Neural cell (in vitro differentiated cells): ENCODE data around the gene PROC. TPM values are rescaled to one million over a fixed set of nuclear protein-coding genes. Genes with fewer than 3 reads are reported as not detected.

Source experiments
- H2AFZ ChIP-seq: fragments of 200-600, 300-800 bp; sonication (generic), shearing (Covaris generic); 2 replicates; pipeline ENCODE4 v1.6.0; 2014; ENCODE audit warnings: low read depth, mild to moderate bottlenecking, antibody characterized with exemption, low read length, moderate library complexity
- H3F3A ChIP-seq: fragments of 200-600 bp; shearing (Covaris generic); 2 replicates; pipeline ENCODE4 v1.6.1; 2016; ENCODE audit warnings: mild to moderate bottlenecking, moderate library complexity, mixed read lengths, antibody characterized with exemption, low read length; ENCODE audit not compliant: insufficient read depth, poor library complexity, severe bottlenecking
- H3K27ac ChIP-seq: fragments of 200-600, 300-800 bp; sonication (generic), shearing (Covaris generic); 2 replicates; pipeline ENCODE4 v1.5.1; 2014; ENCODE audit warnings: mild to moderate bottlenecking, low read length, moderate library complexity
- H3K27me3 ChIP-seq: fragments of 300-800, 200-600 bp; sonication (generic), shearing (Covaris generic); 2 replicates; pipeline ENCODE4 v1.6.0; 2014; ENCODE audit warnings: mild to moderate bottlenecking, low read depth, low read length, moderate library complexity; ENCODE audit not compliant: insufficient read depth
- H3K36me3 ChIP-seq: fragments of 300-800, 200-600 bp; sonication (generic), shearing (Covaris generic); 2 replicates; pipeline ENCODE4 v1.5.1; 2014; ENCODE audit warnings: mild to moderate bottlenecking, antibody characterized with exemption, low read length, moderate library complexity; ENCODE audit not compliant: insufficient read depth
- H3K4me2 ChIP-seq: fragments of 300-800, 200-600 bp; sonication (generic), shearing (Covaris generic); 2 replicates; pipeline ENCODE4 v1.6.0; 2014; ENCODE audit warnings: mild to moderate bottlenecking, low read length
- H3K4me3 ChIP-seq: fragments of 300-800, 200-600 bp; sonication (generic), shearing (Covaris generic); 2 replicates; pipeline ENCODE4 v1.5.1; 2014; ENCODE audit warnings: mild to moderate bottlenecking, low read length, moderate library complexity
- H3K79me2 ChIP-seq: fragments of 200-600 bp; shearing (Covaris generic); replicated peaks from 2 replicates; pipeline ENCODE4 v1.6.0; 2014; ENCODE audit warnings: mild to moderate bottlenecking, low read length, moderate library complexity; ENCODE audit not compliant: insufficient read depth
- H3K9ac ChIP-seq: fragments of 300-800, 200-600 bp; sonication (generic), shearing (Covaris generic); 2 replicates; pipeline ENCODE4 v1.6.1; 2016; ENCODE audit warnings: mild to moderate bottlenecking, low read length, mixed read lengths
- H3K9me2 ChIP-seq: fragments of 200-600 bp; shearing (Covaris generic); 2 replicates; pipeline ENCODE4 v1.6.1; 2016; ENCODE audit warnings: mild to moderate bottlenecking, low read length, mixed read lengths; ENCODE audit not compliant: insufficient read depth
- H3K9me3 ChIP-seq: fragments of 200-600, 300-800 bp; sonication (generic), shearing (Covaris generic); 2 replicates; pipeline ENCODE4 v1.6.1; 2016; ENCODE audit warnings: mild to moderate bottlenecking, mixed run types, low read length, moderate library complexity, mixed read lengths
- H4K20me1 ChIP-seq: fragments of 200-600 bp; shearing (Covaris generic); 2 replicates; pipeline ENCODE4 v1.6.1; 2016; ENCODE audit warnings: mild to moderate bottlenecking, mixed run types; ENCODE audit not compliant: insufficient read depth
- EP300 ChIP-seq: fragments of 450-650 bp; conservative IDR thresholded peaks from 2 replicates; pipeline ENCODE4 v1.6.1; 2014; ENCODE audit warnings: antibody characterized with exemption, mild to moderate bottlenecking, moderate library complexity; ENCODE audit not compliant: poor library complexity, severe bottlenecking
- EZH2 ChIP-seq: fragments of 200-600, 300-800 bp; shearing (Covaris generic), sonication (generic); IDR thresholded peaks from 2 replicates; pipeline ENCODE4 v1.6.1; 2014; ENCODE audit warnings: antibody characterized with exemption, low read length, borderline replicate concordance, mild to moderate bottlenecking; ENCODE audit not compliant: insufficient read depth, poor library complexity, severe bottlenecking
- MXI1 ChIP-seq: fragments of 450-650 bp; conservative IDR thresholded peaks from 2 replicates; pipeline ENCODE4 v1.6.1; 2014; ENCODE audit warnings: antibody characterized with exemption, mild to moderate bottlenecking; ENCODE audit not compliant: poor library complexity, severe bottlenecking
- POLR2AphosphoS5 ChIP-seq: IDR thresholded peaks from 2 replicates; pipeline ENCODE4 v1.6.1; 2012
- RAD21 ChIP-seq: fragments of 450-650 bp; conservative IDR thresholded peaks from 2 replicates; pipeline ENCODE4 v1.6.1; 2014; ENCODE audit warnings: antibody characterized with exemption, mild to moderate bottlenecking, moderate library complexity
- SMC3 ChIP-seq: fragments of 450-650 bp; conservative IDR thresholded peaks from 2 replicates; pipeline ENCODE4 v1.6.1; 2014; ENCODE audit warnings: antibody characterized with exemption, mild to moderate bottlenecking, moderate library complexity; ENCODE audit not compliant: poor library complexity
- TAF1 ChIP-seq: IDR thresholded peaks from 2 replicates; pipeline ENCODE4 v1.6.1; 2012; ENCODE audit warnings: low read depth
- polyA minus RNA-seq: library from RNA; depleted of rRNA, polyadenylated mRNA; stranded (reverse); fragments of >200 nt; gene quantifications from 2 replicates; pipeline ENCODE4 v1.2.3, GENCODE V29; 2014
- polyA plus RNA-seq: library from polyadenylated mRNA; depleted of rRNA; stranded (reverse); fragments of >200 nt; gene quantifications from 2 replicates; pipeline ENCODE4 v1.2.3, GENCODE V29; 2014
- TF ChIP-seq, protein P1 (sequence below): fragments of 450-650 bp; IDR thresholded peaks from 2 replicates; pipeline ENCODE4 v1.5.1; 2014; ENCODE audit warnings: antibody characterized with exemption, mild to moderate bottlenecking, moderate library complexity; ENCODE audit not compliant: poor library complexity, severe bottlenecking
- TF ChIP-seq, protein P2 (sequence below): IDR thresholded peaks from 2 replicates; pipeline ENCODE4 v1.6.1; 2012; ENCODE audit warnings: borderline replicate concordance

Gene PROC
- polyA plus RNA-seq (0.24 and 0.33 TPM in 2 replicates), polyA minus RNA-seq (not detected in 2 replicates)

DNA sequence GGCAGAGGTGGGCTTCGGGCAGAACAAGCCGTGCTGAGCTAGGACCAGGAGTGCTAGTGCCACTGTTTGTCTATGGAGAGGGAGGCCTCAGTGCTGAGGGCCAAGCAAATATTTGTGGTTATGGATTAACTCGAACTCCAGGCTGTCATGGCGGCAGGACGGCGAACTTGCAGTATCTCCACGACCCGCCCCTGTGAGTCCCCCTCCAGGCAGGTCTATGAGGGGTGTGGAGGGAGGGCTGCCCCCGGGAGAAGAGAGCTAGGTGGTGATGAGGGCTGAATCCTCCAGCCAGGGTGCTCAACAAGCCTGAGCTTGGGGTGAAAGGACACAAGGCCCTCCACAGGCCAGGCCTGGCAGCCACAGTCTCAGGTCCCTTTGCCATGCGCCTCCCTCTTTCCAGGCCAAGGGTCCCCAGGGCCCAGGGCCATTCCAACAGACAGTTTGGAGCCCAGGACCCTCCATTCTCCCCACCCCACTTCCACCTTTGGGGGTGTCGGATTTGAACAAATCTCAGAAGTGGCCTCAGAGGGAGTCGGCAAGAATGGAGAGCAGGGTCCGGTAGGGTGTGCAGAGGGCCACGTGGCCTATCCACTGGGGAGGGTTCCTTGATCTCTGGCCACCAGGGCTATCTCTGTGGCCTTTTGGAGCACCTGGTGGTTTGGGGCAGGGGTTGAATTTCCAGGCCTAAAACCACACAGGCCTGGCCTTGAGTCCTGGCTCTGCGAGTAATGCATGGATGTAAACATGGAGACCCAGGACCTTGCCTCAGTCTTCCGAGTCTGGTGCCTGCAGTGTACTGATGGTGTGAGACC, at the start of gene PROC:
Gene PROC (plus strand): TSS at position 128 of the 812 bp plus-strand sequence. CDS start 1,516 bp downstream, outside the sequence.
- TF ChIP-seq, protein P1, sequence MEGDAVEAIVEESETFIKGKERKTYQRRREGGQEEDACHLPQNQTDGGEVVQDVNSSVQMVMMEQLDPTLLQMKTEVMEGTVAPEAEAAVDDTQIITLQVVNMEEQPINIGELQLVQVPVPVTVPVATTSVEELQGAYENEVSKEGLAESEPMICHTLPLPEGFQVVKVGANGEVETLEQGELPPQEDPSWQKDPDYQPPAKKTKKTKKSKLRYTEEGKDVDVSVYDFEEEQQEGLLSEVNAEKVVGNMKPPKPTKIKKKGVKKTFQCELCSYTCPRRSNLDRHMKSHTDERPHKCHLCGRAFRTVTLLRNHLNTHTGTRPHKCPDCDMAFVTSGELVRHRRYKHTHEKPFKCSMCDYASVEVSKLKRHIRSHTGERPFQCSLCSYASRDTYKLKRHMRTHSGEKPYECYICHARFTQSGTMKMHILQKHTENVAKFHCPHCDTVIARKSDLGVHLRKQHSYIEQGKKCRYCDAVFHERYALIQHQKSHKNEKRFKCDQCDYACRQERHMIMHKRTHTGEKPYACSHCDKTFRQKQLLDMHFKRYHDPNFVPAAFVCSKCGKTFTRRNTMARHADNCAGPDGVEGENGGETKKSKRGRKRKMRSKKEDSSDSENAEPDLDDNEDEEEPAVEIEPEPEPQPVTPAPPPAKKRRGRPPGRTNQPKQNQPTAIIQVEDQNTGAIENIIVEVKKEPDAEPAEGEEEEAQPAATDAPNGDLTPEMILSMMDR, result no peak
- TF ChIP-seq POLR2AphosphoS5, result no peak
- TF ChIP-seq EP300, result no peak
- TF ChIP-seq RAD21, result no peak
- TF ChIP-seq TAF1, result no peak
- no peak for TF ChIP-seq EZH2
- TF ChIP-seq, protein P2, sequence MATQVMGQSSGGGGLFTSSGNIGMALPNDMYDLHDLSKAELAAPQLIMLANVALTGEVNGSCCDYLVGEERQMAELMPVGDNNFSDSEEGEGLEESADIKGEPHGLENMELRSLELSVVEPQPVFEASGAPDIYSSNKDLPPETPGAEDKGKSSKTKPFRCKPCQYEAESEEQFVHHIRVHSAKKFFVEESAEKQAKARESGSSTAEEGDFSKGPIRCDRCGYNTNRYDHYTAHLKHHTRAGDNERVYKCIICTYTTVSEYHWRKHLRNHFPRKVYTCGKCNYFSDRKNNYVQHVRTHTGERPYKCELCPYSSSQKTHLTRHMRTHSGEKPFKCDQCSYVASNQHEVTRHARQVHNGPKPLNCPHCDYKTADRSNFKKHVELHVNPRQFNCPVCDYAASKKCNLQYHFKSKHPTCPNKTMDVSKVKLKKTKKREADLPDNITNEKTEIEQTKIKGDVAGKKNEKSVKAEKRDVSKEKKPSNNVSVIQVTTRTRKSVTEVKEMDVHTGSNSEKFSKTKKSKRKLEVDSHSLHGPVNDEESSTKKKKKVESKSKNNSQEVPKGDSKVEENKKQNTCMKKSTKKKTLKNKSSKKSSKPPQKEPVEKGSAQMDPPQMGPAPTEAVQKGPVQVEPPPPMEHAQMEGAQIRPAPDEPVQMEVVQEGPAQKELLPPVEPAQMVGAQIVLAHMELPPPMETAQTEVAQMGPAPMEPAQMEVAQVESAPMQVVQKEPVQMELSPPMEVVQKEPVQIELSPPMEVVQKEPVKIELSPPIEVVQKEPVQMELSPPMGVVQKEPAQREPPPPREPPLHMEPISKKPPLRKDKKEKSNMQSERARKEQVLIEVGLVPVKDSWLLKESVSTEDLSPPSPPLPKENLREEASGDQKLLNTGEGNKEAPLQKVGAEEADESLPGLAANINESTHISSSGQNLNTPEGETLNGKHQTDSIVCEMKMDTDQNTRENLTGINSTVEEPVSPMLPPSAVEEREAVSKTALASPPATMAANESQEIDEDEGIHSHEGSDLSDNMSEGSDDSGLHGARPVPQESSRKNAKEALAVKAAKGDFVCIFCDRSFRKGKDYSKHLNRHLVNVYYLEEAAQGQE, result no peak
- no peak for TF ChIP-seq MXI1
- TF ChIP-seq SMC3, result no peak
- Histone ChIP-seq H3F3A (no peaks in the 10 kb centered on the region), H3K27me3 (peaks cover 46% of the 10 kb centered on the region)

DNA sequence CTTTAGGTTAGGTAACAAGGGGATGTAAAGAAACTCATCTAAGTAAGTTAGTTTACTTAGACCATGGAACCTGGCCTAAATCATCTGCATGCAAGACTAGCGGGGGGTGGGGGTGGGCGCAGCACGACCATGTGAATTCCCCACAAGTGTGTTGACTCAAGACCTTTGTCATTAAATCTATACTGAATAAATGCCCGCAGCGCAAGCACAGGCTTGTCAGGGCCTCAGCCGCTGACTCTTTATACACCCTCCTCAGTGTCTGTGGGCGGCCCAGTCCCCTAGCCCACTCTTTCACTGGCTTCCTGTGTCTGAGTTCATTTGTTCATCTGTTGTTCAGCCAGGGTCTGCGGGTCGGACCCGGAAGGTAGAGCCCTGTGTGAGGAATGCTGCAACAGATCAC, 48.2 kb upstream of the PROC start:
- no peak overlapping the region for H3K4me3 ChIP-seq
- H2AFZ ChIP-seq, result no peak overlapping the region
- no peaks in the 10 kb centered on the region for H3K27me3 ChIP-seq
- H3K9me2 ChIP-seq, result no peaks in the 10 kb centered on the region
- no peak overlapping the region for H3K27ac ChIP-seq
- TF ChIP-seq EZH2 (no peak), POLR2AphosphoS5 (no peak), RAD21 (no peak), EP300 (no peak), MXI1 (no peak), TAF1 (no peak), SMC3 (no peak)
- TF ChIP-seq, protein P1, result no peak
- TF ChIP-seq, protein P2, result no peak
- H4K20me1 ChIP-seq, result no peaks in the 10 kb centered on the region
- H3K9ac ChIP-seq, result no peak overlapping the region
- no peak overlapping the region for H3K4me2 ChIP-seq
- peaks cover 40% of the 10 kb centered on the region for H3K79me2 ChIP-seq
- H3K9me3 ChIP-seq, result no peaks in the 10 kb centered on the region
- H3F3A ChIP-seq, result no peaks in the 10 kb centered on the region
- no peaks in the 10 kb centered on the region for H3K36me3 ChIP-seq

More for the DNA sequence above, at the start of gene PROC:
- no peaks in the 10 kb centered on the region for H4K20me1 ChIP-seq
- no peaks in the 10 kb centered on the region for H3K36me3 ChIP-seq
- no peak within 1 kb of the TSS for H2AFZ ChIP-seq
- H3K4me2 ChIP-seq, result no peak within 1 kb of the TSS
- no peak within 1 kb of the TSS for H3K27ac ChIP-seq
- H3K79me2 ChIP-seq, result no peaks in the 10 kb centered on the region
- no peaks in the 10 kb centered on the region for H3K9me3 ChIP-seq
- no peaks in the 10 kb centered on the region for H3K9me2 ChIP-seq
- H3K4me3 ChIP-seq, result no peak within 1 kb of the TSS
- H3K9ac ChIP-seq, result no peak within 1 kb of the TSS
